K562 (cell line): Measurements from ENCODE around the gene CHN2.

Experiments used
- GABPA ChIP-seq: fragments of 200-800 bp; sonication (Bioruptor generic); conservative IDR thresholded peaks from 2 replicates; pipeline ENCODE4 v1.6.1; 2016; ENCODE audit warnings: low read depth, missing genetic modification characterization, missing compliant biosample characterization
- RCOR1 ChIP-seq, 2 experiments: IDR thresholded peaks; 2 replicates each; pipeline ENCODE4 v1.6.1; 2012; ENCODE audit warnings: low read depth in 2 of 2, low read length in 2 of 2, borderline replicate concordance in 1 of 2, improper control_type of control experiment in 1 of 2
- SNRNP70 ChIP-seq: fragments of 200-400 bp; formaldehyde crosslinking; optimal IDR thresholded peaks from 2 replicates; pipeline ENCODE3; 2017; ENCODE audit warnings: low read depth, low read length
- TEAD4 ChIP-seq, 2 experiments: sonication (generic) in 1 of 2; formaldehyde crosslinking in 1 of 2; IDR thresholded peaks; 2 replicates each; pipeline versions ENCODE4 v1.6.1 to v1.8.0; 2012 to 2022; ENCODE audit warnings: borderline replicate concordance in 1 of 2, inconsistent platforms in 1 of 2, low read length in 1 of 2, mild to moderate bottlenecking in 1 of 2, missing genetic modification reagents in 1 of 2
- TF ChIP-seq, protein P1 (sequence below): sonication (generic); formaldehyde crosslinking; IDR thresholded peaks from 2 replicates; pipeline ENCODE4 v1.9.0; 2022; ENCODE audit warnings: mild to moderate bottlenecking, missing genetic modification reagents
- TF ChIP-seq, protein P2 (sequence below), 2 experiments: IDR thresholded peaks; 2 replicates each; pipeline ENCODE4 v1.6.1; 2011; ENCODE audit warnings: borderline replicate concordance in 1 of 2, control low read depth in 1 of 2, low read depth in 1 of 2, low read length in 1 of 2, mild to moderate bottlenecking in 1 of 2, mixed read lengths in 1 of 2, moderate library complexity in 1 of 2; ENCODE audit not compliant: insufficient read depth in 1 of 2, insufficient read length in 1 of 2, poor library complexity in 1 of 2, severe bottlenecking in 1 of 2; ENCODE audit errors: extremely low read depth in 1 of 2
- TF ChIP-seq, protein P3 (sequence below): fragments of 250-450 bp; sonication (Bioruptor Pico); IDR thresholded peaks from 2 replicates; pipeline ENCODE4 v1.8.0; 2021; ENCODE audit warnings: moderate library complexity, mild to moderate bottlenecking, inconsistent platforms
- TF ChIP-seq, protein P4 (sequence below): fragments of 200-600 bp; sonication (generic); IDR thresholded peaks from one replicate; pipeline ENCODE4 v1.6.1; 2012; ENCODE audit warnings: mild to moderate bottlenecking, low read depth, low read length, inconsistent platforms

DNA sequence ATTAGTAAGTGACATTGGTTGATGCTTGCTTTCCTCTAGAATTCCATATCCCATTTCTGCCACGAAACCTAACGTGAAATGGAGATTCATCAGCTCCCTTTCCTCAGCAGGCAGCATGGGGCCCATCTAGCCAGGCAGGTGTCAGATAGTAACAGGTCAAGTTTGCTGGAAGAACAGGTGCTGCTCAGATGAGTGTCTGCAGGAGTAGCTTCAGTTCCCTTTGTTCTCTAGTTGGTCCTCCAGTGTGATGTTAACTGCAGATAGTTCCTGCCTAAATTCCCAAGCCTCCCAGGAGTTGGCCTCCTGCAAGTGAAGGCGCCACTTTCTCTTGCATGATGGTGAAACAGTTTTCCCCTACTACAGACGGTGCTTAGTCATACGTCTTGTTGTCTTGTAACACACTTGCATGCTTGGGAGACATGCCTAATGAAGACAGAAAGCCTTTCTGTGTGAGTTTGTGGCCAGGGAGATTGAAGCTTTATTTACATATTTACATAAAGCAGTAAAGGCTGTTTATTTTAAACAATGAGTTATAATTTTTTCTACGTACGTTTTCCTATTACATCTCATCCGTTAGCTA is 175.4 kb downstream of the CHN2 start:
- TF ChIP-seq, protein P1, sequence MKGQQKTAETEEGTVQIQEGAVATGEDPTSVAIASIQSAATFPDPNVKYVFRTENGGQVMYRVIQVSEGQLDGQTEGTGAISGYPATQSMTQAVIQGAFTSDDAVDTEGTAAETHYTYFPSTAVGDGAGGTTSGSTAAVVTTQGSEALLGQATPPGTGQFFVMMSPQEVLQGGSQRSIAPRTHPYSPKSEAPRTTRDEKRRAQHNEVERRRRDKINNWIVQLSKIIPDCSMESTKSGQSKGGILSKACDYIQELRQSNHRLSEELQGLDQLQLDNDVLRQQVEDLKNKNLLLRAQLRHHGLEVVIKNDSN (CRISPR knock-in tag) = no peak
- no peak for TF ChIP-seq RCOR1 (IDR thresholded peaks at IDR 0.05; ENCODE audit: borderline replicate concordance in 1 of 2, low read depth in 2 of 2, low read length in 2 of 2)
- TF ChIP-seq, protein P2, sequence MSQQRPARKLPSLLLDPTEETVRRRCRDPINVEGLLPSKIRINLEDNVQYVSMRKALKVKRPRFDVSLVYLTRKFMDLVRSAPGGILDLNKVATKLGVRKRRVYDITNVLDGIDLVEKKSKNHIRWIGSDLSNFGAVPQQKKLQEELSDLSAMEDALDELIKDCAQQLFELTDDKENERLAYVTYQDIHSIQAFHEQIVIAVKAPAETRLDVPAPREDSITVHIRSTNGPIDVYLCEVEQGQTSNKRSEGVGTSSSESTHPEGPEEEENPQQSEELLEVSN (IDR thresholded peaks at IDR 0.05; ENCODE audit: borderline replicate concordance in 1 of 2, extremely low read depth in 1 of 2, insufficient read depth in 1 of 2, insufficient read length in 1 of 2, low read depth in 1 of 2, low read length in 1 of 2, poor library complexity in 1 of 2, severe bottlenecking in 1 of 2) = no peak
- TF ChIP-seq, protein P3, sequence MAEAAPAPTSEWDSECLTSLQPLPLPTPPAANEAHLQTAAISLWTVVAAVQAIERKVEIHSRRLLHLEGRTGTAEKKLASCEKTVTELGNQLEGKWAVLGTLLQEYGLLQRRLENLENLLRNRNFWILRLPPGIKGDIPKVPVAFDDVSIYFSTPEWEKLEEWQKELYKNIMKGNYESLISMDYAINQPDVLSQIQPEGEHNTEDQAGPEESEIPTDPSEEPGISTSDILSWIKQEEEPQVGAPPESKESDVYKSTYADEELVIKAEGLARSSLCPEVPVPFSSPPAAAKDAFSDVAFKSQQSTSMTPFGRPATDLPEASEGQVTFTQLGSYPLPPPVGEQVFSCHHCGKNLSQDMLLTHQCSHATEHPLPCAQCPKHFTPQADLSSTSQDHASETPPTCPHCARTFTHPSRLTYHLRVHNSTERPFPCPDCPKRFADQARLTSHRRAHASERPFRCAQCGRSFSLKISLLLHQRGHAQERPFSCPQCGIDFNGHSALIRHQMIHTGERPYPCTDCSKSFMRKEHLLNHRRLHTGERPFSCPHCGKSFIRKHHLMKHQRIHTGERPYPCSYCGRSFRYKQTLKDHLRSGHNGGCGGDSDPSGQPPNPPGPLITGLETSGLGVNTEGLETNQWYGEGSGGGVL (CRISPR knock-in tag) = no peak
- TF ChIP-seq TEAD4 (IDR thresholded peaks at IDR 0.05; ENCODE audit: low read length) = no peak
- no peak for TF ChIP-seq TEAD4 (CRISPR knock-in tag; IDR thresholded peaks at IDR 0.05; ENCODE audit: borderline replicate concordance)
- no peak for TF ChIP-seq GABPA
- TF ChIP-seq SNRNP70 = no peak
- TF ChIP-seq, protein P4, sequence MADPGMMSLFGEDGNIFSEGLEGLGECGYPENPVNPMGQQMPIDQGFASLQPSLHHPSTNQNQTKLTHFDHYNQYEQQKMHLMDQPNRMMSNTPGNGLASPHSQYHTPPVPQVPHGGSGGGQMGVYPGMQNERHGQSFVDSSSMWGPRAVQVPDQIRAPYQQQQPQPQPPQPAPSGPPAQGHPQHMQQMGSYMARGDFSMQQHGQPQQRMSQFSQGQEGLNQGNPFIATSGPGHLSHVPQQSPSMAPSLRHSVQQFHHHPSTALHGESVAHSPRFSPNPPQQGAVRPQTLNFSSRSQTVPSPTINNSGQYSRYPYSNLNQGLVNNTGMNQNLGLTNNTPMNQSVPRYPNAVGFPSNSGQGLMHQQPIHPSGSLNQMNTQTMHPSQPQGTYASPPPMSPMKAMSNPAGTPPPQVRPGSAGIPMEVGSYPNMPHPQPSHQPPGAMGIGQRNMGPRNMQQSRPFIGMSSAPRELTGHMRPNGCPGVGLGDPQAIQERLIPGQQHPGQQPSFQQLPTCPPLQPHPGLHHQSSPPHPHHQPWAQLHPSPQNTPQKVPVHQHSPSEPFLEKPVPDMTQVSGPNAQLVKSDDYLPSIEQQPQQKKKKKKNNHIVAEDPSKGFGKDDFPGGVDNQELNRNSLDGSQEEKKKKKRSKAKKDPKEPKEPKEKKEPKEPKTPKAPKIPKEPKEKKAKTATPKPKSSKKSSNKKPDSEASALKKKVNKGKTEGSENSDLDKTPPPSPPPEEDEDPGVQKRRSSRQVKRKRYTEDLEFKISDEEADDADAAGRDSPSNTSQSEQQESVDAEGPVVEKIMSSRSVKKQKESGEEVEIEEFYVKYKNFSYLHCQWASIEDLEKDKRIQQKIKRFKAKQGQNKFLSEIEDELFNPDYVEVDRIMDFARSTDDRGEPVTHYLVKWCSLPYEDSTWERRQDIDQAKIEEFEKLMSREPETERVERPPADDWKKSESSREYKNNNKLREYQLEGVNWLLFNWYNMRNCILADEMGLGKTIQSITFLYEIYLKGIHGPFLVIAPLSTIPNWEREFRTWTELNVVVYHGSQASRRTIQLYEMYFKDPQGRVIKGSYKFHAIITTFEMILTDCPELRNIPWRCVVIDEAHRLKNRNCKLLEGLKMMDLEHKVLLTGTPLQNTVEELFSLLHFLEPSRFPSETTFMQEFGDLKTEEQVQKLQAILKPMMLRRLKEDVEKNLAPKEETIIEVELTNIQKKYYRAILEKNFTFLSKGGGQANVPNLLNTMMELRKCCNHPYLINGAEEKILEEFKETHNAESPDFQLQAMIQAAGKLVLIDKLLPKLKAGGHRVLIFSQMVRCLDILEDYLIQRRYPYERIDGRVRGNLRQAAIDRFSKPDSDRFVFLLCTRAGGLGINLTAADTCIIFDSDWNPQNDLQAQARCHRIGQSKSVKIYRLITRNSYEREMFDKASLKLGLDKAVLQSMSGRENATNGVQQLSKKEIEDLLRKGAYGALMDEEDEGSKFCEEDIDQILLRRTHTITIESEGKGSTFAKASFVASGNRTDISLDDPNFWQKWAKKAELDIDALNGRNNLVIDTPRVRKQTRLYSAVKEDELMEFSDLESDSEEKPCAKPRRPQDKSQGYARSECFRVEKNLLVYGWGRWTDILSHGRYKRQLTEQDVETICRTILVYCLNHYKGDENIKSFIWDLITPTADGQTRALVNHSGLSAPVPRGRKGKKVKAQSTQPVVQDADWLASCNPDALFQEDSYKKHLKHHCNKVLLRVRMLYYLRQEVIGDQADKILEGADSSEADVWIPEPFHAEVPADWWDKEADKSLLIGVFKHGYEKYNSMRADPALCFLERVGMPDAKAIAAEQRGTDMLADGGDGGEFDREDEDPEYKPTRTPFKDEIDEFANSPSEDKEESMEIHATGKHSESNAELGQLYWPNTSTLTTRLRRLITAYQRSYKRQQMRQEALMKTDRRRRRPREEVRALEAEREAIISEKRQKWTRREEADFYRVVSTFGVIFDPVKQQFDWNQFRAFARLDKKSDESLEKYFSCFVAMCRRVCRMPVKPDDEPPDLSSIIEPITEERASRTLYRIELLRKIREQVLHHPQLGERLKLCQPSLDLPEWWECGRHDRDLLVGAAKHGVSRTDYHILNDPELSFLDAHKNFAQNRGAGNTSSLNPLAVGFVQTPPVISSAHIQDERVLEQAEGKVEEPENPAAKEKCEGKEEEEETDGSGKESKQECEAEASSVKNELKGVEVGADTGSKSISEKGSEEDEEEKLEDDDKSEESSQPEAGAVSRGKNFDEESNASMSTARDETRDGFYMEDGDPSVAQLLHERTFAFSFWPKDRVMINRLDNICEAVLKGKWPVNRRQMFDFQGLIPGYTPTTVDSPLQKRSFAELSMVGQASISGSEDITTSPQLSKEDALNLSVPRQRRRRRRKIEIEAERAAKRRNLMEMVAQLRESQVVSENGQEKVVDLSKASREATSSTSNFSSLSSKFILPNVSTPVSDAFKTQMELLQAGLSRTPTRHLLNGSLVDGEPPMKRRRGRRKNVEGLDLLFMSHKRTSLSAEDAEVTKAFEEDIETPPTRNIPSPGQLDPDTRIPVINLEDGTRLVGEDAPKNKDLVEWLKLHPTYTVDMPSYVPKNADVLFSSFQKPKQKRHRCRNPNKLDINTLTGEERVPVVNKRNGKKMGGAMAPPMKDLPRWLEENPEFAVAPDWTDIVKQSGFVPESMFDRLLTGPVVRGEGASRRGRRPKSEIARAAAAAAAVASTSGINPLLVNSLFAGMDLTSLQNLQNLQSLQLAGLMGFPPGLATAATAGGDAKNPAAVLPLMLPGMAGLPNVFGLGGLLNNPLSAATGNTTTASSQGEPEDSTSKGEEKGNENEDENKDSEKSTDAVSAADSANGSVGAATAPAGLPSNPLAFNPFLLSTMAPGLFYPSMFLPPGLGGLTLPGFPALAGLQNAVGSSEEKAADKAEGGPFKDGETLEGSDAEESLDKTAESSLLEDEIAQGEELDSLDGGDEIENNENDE = no peak
